IPS-20b (cell line): ENCODE measurements around the gene WDR81.

Experiments used
- H3K27ac ChIP-seq: one replicate; pipeline ENCODE4 v1.5.1; 2013; ENCODE audit warnings: low read length
- H3K27me3 ChIP-seq: 2 replicates; pipeline ENCODE4 v1.6.1; 2013; ENCODE audit warnings: mild to moderate bottlenecking, low read length, inconsistent platforms; ENCODE audit not compliant: insufficient read depth
- H3K36me3 ChIP-seq: 2 replicates; pipeline ENCODE4 v1.6.1; 2013; ENCODE audit warnings: low read depth, mild to moderate bottlenecking, inconsistent platforms, low read length, moderate library complexity; ENCODE audit not compliant: insufficient read depth
- H3K4me1 ChIP-seq: 2 replicates; pipeline ENCODE4 v1.6.1; 2013; ENCODE audit warnings: mild to moderate bottlenecking, control low read depth, inconsistent platforms, low read length, moderate library complexity; ENCODE audit not compliant: insufficient read depth
- H3K4me3 ChIP-seq: 2 replicates; pipeline ENCODE4 v1.5.1; 2013; ENCODE audit warnings: mild to moderate bottlenecking, low read length, inconsistent platforms
- H3K9ac ChIP-seq: 2 replicates; pipeline ENCODE4 v1.6.1; 2013; ENCODE audit warnings: low read depth, mild to moderate bottlenecking, inconsistent platforms, low read length, moderate library complexity
- H3K9me3 ChIP-seq: 2 replicates; pipeline ENCODE4 v1.6.1; 2013; ENCODE audit warnings: mild to moderate bottlenecking, low read depth, low read length, inconsistent platforms; ENCODE audit not compliant: insufficient read depth

WDR81 gene

DNA sequence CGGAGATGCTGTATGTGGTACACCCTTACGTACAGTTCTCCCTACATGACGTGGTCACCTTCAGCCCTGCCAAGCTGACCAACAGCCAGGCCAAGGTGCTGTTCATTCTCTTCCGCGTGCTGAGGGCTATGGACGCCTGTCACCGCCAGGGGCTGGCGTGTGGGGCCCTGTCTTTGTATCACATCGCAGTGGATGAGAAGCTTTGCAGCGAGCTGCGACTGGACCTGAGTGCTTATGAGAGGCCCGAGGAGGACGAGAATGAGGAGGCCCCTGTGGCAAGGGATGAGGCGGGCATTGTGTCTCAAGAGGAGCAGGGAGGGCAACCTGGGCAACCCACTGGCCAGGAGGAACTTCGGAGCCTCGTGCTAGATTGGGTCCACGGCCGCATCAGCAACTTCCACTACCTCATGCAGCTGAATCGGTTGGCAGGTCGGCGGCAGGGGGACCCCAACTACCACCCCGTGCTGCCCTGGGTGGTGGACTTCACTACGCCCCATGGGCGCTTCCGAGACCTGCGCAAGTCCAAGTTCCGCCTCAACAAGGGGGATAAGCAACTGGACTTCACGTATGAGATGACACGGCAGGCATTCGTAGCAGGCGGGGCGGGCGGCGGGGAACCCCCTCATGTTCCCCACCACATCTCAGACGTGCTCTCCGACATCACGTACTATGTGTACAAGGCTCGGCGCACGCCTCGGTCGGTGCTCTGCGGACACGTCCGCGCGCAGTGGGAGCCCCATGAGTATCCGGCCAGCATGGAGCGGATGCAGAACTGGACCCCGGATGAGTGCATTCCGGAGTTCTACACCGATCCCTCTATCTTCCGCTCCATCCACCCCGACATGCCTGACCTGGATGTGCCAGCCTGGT is 1.4 kb downstream of the WDR81 start:
- H3K9ac ChIP-seq: no peak overlapping the region
- H3K36me3 ChIP-seq: no peaks in the 10 kb centered on the region
- H3K27ac ChIP-seq: no peak overlapping the region
- H3K4me3 ChIP-seq: no peak overlapping the region
- H3K27me3 ChIP-seq: no peaks in the 10 kb centered on the region; the same call in 1 of the 2 replicates
- no peaks in the 10 kb centered on the region for H3K4me1 ChIP-seq
- no peaks in the 10 kb centered on the region for H3K9me3 ChIP-seq

DNA sequence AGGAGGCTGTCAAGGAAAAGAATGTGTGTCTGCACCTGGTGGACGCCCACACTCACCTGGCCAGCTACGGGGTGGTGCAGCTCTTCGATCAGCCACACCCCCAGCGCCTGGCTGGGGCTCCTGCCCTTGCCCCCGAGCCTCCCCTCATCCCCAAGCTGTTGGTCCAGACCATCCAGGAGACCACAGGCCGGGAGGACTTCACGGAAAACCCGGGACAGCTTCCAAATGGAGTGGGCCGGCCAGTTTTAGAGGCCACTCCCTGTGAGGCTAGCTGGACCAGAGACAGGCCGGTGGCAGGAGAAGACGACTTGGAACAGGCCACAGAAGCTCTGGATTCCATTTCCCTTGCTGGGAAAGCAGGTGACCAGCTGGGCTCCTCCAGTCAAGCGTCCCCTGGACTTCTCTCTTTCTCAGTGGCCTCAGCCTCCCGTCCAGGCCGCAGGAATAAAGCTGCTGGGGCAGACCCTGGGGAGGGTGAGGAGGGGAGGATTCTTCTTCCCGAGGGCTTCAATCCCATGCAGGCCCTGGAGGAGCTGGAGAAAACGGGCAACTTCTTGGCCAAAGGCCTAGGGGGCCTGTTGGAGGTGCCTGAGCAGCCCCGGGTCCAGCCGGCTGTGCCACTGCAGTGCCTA is 2.2 kb downstream of the WDR81 start:
- Histone ChIP-seq H3K9ac (no peak overlapping the region), H3K4me1 (no peaks in the 10 kb centered on the region), H3K36me3 (no peaks in the 10 kb centered on the region), H3K9me3 (no peaks in the 10 kb centered on the region), H3K27ac (no peak overlapping the region), H3K4me3 (no peak overlapping the region), H3K27me3 (no peaks in the 10 kb centered on the region; the same call in 1 of the 2 replicates)

DNA sequence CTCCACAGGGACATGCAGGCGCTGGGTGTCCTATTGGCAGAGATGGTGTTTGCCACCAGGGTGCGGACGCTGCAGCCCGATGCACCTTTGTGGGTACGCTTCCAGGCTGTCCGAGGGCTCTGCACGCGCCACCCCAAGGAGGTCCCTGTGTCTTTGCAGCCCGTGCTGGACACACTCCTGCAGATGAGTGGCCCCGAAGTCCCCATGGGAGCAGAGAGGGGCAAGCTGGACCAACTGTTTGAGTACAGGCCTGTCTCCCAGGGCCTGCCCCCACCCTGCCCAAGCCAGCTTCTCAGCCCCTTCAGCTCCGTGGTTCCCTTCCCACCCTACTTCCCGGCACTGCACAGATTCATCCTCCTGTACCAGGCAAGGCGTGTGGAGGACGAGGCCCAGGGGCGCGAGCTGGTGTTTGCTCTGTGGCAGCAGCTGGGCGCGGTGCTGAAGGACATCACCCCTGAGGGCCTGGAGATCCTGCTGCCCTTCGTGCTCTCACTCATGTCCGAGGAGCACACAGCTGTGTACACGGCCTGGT is 2.8 kb downstream of the WDR81 start:
- Histone ChIP-seq H3K27ac (no peak overlapping the region), H3K9me3 (no peaks in the 10 kb centered on the region), H3K27me3 (no peaks in the 10 kb centered on the region; the same call in 1 of the 2 replicates), H3K4me1 (no peaks in the 10 kb centered on the region), H3K4me3 (no peak overlapping the region), H3K9ac (no peak overlapping the region), H3K36me3 (no peaks in the 10 kb centered on the region)

DNA sequence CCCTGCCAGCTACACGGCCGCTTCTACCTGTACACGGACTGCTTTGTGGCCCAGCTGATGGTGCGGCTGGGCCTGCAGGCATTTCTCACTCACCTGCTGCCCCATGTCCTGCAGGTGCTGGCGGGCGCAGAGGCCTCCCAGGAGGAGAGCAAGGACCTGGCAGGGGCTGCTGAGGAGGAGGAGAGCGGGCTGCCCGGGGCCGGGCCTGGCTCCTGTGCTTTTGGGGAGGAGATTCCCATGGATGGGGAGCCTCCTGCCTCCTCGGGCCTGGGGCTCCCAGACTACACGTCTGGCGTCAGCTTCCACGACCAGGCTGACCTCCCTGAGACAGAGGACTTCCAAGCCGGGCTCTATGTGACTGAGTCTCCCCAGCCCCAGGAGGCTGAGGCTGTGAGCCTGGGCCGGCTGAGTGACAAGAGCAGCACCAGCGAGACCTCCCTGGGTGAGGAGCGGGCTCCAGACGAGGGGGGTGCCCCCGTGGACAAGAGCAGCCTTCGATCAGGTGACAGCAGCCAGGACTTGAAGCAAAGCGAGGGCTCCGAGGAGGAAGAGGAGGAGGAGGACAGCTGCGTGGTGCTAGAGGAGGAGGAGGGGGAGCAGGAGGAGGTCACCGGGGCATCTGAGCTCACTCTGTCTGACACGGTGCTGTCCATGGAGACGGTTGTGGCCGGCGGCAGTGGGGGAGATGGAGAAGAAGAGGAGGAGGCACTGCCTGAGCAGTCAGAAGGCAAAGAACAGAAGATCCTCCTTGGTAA is 3.5 kb downstream of the WDR81 start:
- H3K9me3 ChIP-seq: no peaks in the 10 kb centered on the region
- no peaks in the 10 kb centered on the region for H3K36me3 ChIP-seq
- H3K27me3 ChIP-seq: no peaks in the 10 kb centered on the region; the same call in 1 of the 2 replicates
- H3K4me3 ChIP-seq: no peak overlapping the region
- H3K27ac ChIP-seq: no peak overlapping the region
- H3K4me1 ChIP-seq: no peaks in the 10 kb centered on the region
- H3K9ac ChIP-seq: no peak overlapping the region

DNA sequence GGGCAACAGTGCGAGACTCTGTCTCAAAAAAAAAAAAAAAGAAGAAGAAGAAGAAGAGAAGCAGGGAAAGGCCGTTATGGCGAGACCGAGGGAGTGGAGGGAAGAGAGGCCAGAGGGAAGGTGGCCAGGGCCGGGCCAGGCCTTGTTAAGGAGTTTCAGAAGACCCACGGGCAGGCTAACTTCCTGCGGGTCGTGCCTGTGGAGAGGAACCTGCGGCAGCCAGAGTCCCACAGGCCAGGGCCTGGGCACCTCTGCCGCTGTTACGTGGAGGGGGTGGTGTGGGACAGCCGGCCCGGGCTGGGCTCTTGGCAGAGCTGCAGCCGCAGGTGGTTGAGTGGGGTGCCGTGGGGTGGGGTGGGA is 5.4 kb downstream of the WDR81 start:
- H3K4me3 ChIP-seq: no peak overlapping the region
- H3K9me3 ChIP-seq: no peaks in the 10 kb centered on the region
- H3K27ac ChIP-seq: no peak overlapping the region
- no peaks in the 10 kb centered on the region for H3K36me3 ChIP-seq
- no peaks in the 10 kb centered on the region for H3K4me1 ChIP-seq
- H3K9ac ChIP-seq: no peak overlapping the region
- no peaks in the 10 kb centered on the region; the same call in 1 of the 2 replicates for H3K27me3 ChIP-seq

DNA sequence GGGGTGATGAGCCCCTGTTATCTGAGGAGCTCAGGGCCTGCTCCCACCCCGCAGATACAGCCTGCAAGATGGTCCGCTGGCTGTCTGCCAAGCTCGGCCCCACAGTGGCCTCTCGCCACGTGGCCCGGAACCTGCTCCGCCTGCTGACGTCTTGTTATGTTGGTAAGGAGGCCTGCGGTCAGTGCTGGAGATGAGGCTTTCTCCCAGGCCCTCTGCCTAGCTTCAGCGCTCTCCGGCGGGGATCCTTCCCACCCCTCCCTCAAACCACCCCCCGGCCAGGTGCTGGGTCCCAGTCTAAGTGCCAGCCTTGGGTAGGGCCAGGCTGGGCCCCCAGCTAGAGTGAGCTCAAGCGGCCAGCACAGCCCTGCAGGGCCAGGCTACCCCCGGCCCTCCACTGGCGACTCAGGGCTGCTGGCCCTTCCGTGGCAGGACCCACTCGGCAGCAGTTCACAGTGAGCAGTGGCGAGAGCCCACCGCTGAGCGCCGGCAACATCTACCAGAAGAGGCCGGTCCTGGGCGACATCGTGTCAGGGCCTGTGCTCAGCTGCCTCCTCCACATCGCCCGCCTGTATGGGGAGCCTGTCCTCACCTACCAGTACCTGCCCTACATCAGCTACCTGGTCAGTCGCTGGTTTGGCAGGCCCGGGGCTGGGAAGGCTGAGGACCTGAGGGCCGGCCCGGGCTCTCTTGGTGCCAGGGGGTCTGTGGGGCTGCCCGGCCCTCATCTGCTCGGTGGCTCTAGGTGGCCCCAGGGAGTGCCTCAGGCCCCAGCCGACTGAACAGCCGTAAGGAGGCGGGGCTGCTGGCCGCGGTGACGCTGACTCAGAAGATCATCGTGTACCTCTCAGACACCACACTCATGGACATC is 6.1 kb downstream of the WDR81 start:
- H3K4me3 ChIP-seq: no peak overlapping the region
- no peaks in the 10 kb centered on the region for H3K9me3 ChIP-seq
- H3K36me3 ChIP-seq: no peaks in the 10 kb centered on the region
- H3K9ac ChIP-seq: no peak overlapping the region
- H3K27me3 ChIP-seq: no peaks in the 10 kb centered on the region; the same call in 1 of the 2 replicates
- H3K27ac ChIP-seq: no peak overlapping the region
- no peaks in the 10 kb centered on the region for H3K4me1 ChIP-seq

DNA sequence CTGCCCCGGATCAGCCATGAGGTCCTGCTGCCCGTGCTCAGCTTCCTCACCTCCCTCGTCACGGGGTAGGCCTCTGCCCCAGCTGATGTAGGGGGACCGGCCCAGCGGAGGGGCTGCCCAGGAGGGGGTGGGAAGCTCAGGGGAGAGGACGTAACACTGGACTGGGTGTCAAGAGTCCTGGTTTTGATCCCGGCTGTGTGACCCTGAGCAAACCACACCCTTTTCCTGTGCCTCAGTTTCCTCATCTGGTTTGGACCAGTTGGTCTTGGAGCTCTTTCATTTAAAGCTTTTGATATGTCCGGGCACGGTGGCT is 6.6 kb downstream of the WDR81 start:
- no peaks in the 10 kb centered on the region for H3K36me3 ChIP-seq
- no peak overlapping the region for H3K27ac ChIP-seq
- no peak overlapping the region for H3K9ac ChIP-seq
- H3K27me3 ChIP-seq: no peaks in the 10 kb centered on the region
- no peaks in the 10 kb centered on the region for H3K9me3 ChIP-seq
- no peaks in the 10 kb centered on the region for H3K4me1 ChIP-seq
- H3K4me3 ChIP-seq: no peak overlapping the region

DNA sequence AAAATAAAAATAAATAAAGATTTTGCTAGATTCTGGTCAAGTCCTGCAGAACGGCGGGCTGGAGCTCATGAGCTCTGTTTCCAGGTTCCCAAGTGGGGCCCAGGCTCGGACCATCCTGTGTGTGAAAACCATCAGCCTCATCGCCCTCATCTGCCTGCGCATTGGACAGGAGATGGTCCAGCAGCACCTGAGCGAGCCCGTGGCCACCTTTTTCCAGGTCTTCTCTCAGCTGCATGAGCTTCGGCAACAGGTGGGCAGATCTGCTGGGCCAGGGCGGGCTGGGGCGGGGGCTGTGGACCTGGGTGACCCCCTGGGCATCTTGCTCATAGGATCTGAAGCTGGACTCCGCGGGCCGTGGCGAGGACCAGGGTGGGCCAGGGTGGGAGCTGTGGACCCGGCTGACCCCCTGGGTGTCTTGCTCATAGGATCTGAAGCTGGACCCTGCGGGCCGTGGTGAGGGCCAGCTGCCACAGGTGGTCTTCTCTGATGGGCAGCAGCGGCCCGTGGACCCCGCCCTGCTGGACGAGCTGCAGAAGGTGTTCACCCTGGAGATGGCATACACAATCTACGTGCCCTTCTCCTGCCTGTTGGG is 7.8 kb downstream of the WDR81 start:
- no peak overlapping the region for H3K27ac ChIP-seq
- H3K9ac ChIP-seq: no peak overlapping the region
- no peaks in the 10 kb centered on the region for H3K27me3 ChIP-seq
- no peak overlapping the region for H3K4me3 ChIP-seq
- no peaks in the 10 kb centered on the region for H3K36me3 ChIP-seq
- H3K4me1 ChIP-seq: no peaks in the 10 kb centered on the region
- no peaks in the 10 kb centered on the region for H3K9me3 ChIP-seq

DNA sequence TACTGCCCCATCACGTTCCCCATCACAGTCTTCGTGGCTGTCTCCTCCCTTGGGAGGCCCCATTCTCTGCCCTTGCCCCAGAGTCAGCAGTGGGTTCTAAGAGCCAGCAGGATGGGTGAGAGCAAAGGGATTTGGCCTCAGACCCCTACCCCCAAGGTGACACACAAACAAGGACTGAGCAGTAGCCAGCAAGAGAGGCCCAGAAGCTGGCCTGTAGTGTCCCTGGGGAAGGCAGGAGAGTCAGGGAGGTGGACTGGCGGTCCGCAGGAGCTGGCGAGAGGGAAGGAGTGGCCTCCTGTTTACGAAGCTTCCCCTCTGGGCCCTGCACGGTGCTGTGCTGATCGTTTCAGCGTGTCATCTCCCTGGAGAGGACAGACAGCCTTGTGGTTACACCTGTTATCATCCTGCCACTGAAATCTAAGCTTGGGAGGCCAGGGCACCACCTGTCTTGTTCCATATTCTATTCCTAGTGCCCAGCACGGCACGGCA is 8.4 kb downstream of the WDR81 start:
- Histone ChIP-seq H3K27me3 (no peaks in the 10 kb centered on the region), H3K27ac (no peak overlapping the region), H3K9me3 (no peaks in the 10 kb centered on the region), H3K36me3 (no peaks in the 10 kb centered on the region), H3K4me1 (no peaks in the 10 kb centered on the region), H3K9ac (no peak overlapping the region), H3K4me3 (no peak overlapping the region)

DNA sequence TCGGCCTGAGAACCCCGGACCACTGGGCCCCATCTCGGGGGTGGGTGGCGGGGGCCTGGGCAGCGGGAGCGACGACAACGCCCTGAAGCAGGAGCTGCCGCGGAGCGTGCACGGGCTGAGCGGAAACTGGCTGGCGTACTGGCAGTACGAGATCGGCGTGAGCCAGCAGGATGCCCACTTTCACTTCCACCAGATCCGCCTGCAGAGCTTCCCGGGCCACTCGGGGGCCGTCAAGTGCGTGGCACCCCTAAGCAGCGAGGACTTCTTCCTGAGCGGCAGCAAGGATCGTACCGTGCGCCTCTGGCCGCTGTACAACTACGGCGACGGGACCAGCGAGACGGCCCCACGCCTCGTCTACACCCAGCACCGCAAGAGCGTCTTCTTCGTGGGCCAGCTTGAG is 9.3 kb downstream of the WDR81 start:
- no peak overlapping the region for H3K9ac ChIP-seq
- H3K9me3 ChIP-seq: no peaks in the 10 kb centered on the region
- H3K4me1 ChIP-seq: no peaks in the 10 kb centered on the region
- H3K27me3 ChIP-seq: no peaks in the 10 kb centered on the region
- no peak overlapping the region for H3K4me3 ChIP-seq
- no peak overlapping the region for H3K27ac ChIP-seq
- H3K36me3 ChIP-seq: no peaks in the 10 kb centered on the region

DNA sequence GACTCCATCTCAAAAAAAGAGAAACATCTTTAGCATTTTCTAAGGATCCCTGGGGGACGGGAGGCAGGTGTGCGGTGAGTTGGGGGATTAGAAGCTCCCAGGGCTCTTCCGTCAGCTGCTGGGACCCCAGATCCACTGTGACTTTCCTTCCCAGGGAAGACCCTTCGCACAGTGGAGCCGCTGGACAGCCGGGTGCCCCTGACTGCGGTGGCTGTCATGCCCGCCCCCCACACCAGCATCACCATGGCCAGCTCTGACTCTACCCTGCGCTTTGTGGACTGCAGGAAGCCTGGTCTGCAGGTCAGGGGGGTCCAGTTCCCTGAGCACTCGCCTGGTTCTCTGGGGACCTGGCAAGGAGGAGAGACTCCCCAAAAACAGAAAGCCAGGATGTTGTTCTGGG is 10.9 kb downstream of the WDR81 start:
- H3K36me3 ChIP-seq: no peaks in the 10 kb centered on the region
- H3K9ac ChIP-seq: no peak overlapping the region
- no peak overlapping the region for H3K27ac ChIP-seq
- H3K9me3 ChIP-seq: no peaks in the 10 kb centered on the region
- H3K4me3 ChIP-seq: no peak overlapping the region
- no peaks in the 10 kb centered on the region for H3K27me3 ChIP-seq
- H3K4me1 ChIP-seq: no peaks in the 10 kb centered on the region
